ENCODE measurements around the gene TEX26. TPM values are rescaled to one million over a fixed set of nuclear protein-coding genes. Genes with fewer than 3 reads are reported as not detected.

The TEX26 gene
- total and polyA plus RNA-seq, 2 of the 4 experiments (the other 2 are of a cell fraction), result not detected

- TF ChIP-seq RCOR1 (IDR thresholded peaks at IDR 0.05; ENCODE audit: insufficient replicate concordance, low read length), result no peak
Observed at GRCh38 chr13:31011193-31011860, 78.9 kb downstream of the TEX26 start (continued).

GRCh38 chr13:31011901-31012654, 79.6 kb downstream of the TEX26 start:
- no peak overlapping the region for H3K4ac ChIP-seq (ENCODE audit: low read depth, low read length)
- H2BK15ac ChIP-seq (ENCODE audit: low read depth, low read length), result no peak overlapping the region
- no peak overlapping the region for H2BK5ac ChIP-seq (ENCODE audit: low read depth, low read length, poor library complexity, severe bottlenecking)
- no peak overlapping the region for H3K4me2 ChIP-seq (ENCODE audit: low read depth, low read length)
- intact Hi-C loops (cut with micrococcal nuclease) (loop anchor here (1.0 to 10.0 kb wide), 3 partner anchors 147 to 337 kb away; no protein-coding TSS in a partner anchor), dilution Hi-C loops (cut with HindIII; ENCODE audit: low sequenced_read_pairs, unreplicated experiment) (no loop called here), in situ Hi-C loops (cut with MboI; ENCODE audit: low sequenced_read_pairs) (loop anchor here (10.0 kb wide), 1 partner anchor 207 kb away; no protein-coding TSS in a partner anchor)
- DNase-seq (no peak), ATAC-seq (ENCODE audit: low read depth) (no peak)
- no peaks in the 10 kb centered on the region; the same call in 1 of the 2 replicates for H3K27me3 ChIP-seq (ENCODE audit: control insufficient read depth, insufficient read depth, low read length)
- no peak overlapping the region for H3K27ac ChIP-seq (ENCODE audit: insufficient read depth, low read length)
- H2BK20ac ChIP-seq (ENCODE audit: low read depth, low read length), result no peak overlapping the region
- no peak overlapping the region for H4K8ac ChIP-seq (ENCODE audit: low read depth in 2 of 2, low read length in 2 of 2)
- H3K23ac ChIP-seq (ENCODE audit: low read depth, low read length), result no peak overlapping the region
- H4K5ac ChIP-seq (ENCODE audit: low read depth, low read length), result no peak overlapping the region
- 0 out of 2 replicates have a peak overlapping the region, but pooled peaks have one; percentile 19 for H3K14ac ChIP-seq (replicated peaks; ENCODE audit: low read depth, low read length)
- no peak overlapping the region for H3K56ac ChIP-seq (ENCODE audit: extremely low read depth, insufficient read depth, low read length)
- H2AK5ac ChIP-seq (ENCODE audit: low read depth, low read length), result no peak overlapping the region
- no peaks in the 10 kb centered on the region; the same call in 1 of the 2 replicates for H3K4me1 ChIP-seq (ENCODE audit: control insufficient read depth, insufficient read depth, low read length)
- ChIA-PET CTCF (interaction anchor here (0.6 to 1.2 kb wide), 3 partner anchors 15 to 58 kb away, joined by 3 read pairs; no protein-coding TSS in a partner anchor), POLR2A (ENCODE audit: unreplicated experiment) (no interaction called here)
- WGBS, 2 experiments (ENCODE audit: extremely low coverage in 2 of 2, insufficient read length in 1 of 2), result 100% methylated on average over 1 of the region's 7 CpGs; no CpG with 5 or more reads in 1 of the 2 experiments
- no peak overlapping the region for H2AFZ ChIP-seq (replicated peaks; ENCODE audit: low read length, poor library complexity)
- no peak overlapping the region for H3K18ac ChIP-seq (ENCODE audit: low read depth, low read length)
- H2BK120ac ChIP-seq (ENCODE audit: low read depth, low read length), result peak overlapping the region; percentile 66
- H3K9ac ChIP-seq (ENCODE audit: low read depth, low read length), result no peak overlapping the region
- H3K79me1 ChIP-seq (ENCODE audit: low read depth in 1 of 2, low read length in 2 of 2), result no peaks in the 10 kb centered on the region
- H2AK9ac ChIP-seq (replicated peaks; ENCODE audit: low read depth, low read length, poor library complexity), result no peak overlapping the region
- H3K4me3 ChIP-seq (ENCODE audit: insufficient read depth, low read depth, low read length), result no peak overlapping the region
- no peaks in the 10 kb centered on the region for H4K20me1 ChIP-seq (ENCODE audit: insufficient read depth, low read length)
- H3K36me3 ChIP-seq (ENCODE audit: control insufficient read depth, insufficient read depth, low read length), result no peaks in the 10 kb centered on the region
- H4K91ac ChIP-seq (ENCODE audit: insufficient read depth, low read depth, low read length), result peak overlapping the region; percentile 26; the same call in 1 of the 2 replicates
- BruUV-seq (replicated peaks), result no TSS peak
- H3K9me1 ChIP-seq (ENCODE audit: insufficient read depth, low read length), result 0 out of 2 replicates have a peak, but pooled peaks cover 2% of the 10 kb centered on the region
- H3K9me3 ChIP-seq (ENCODE audit: control insufficient read depth, insufficient read depth, low read length), result no peaks in the 10 kb centered on the region
- TF ChIP-seq BHLHE40 (IDR thresholded peaks at IDR 0.05; ENCODE audit: low read depth, low read length) (no peak), CEBPB (IDR thresholded peaks at IDR 0.05; ENCODE audit: low read depth, low read length) (no peak), CHD1 (IDR thresholded peaks at IDR 0.05; ENCODE audit: low read depth, low read length) (no peak), NFE2L2 (IDR thresholded peaks at IDR 0.05; ENCODE audit: low read depth, low read length) (no peak), MXI1 (IDR thresholded peaks at IDR 0.05; ENCODE audit: borderline replicate concordance, low read depth, low read length) (no peak), ELK1 (IDR thresholded peaks at IDR 0.05; ENCODE audit: borderline replicate concordance, low read depth, low read length) (no peak), MAZ (IDR thresholded peaks at IDR 0.05; ENCODE audit: borderline replicate concordance, low read depth, low read length) (no peak), RAD21 (IDR thresholded peaks at IDR 0.05; ENCODE audit: low read length) (no peak), RCOR1 (IDR thresholded peaks at IDR 0.05; ENCODE audit: insufficient replicate concordance, low read length) (no peak), RFX5 (IDR thresholded peaks at IDR 0.05; ENCODE audit: low read depth, low read length) (no peak), USF2 (IDR thresholded peaks at IDR 0.05; ENCODE audit: low read depth, low read length) (no peak), SMC3 (IDR thresholded peaks at IDR 0.05; ENCODE audit: low read depth, low read length) (no peak)

Measured in IMR-90 (cell line).